Calu3 (cell line): ENCODE data around the gene GATAD2A. TPM values are rescaled to one million over a fixed set of nuclear protein-coding genes. Genes with fewer than 3 reads are reported as not detected.

Source experiments
- BruUV-seq: library from RNA; stranded (reverse); fragments of 400-500 nt; replicated peaks from 2 replicates; lab custom pipeline; 2021; lab: Mats Ljungman, UMichigan
- CTCF ChIA-PET: fragments of 300-600 bp; sonication (Branson Sonifier 250); formaldehyde crosslinking; loops from one replicate; lab custom pipeline; 2022; ENCODE audit warnings: antibody characterized with exemption; lab: Charles Lee
- DNase-seq: peaks from one replicate; pipeline ENCODE4 v3.0.0; 2022
- H3K27ac Mint-ChIP-seq: one replicate; pipeline ENCODE4 v1.8.0; 2022; ENCODE audit warnings: mixed read lengths; ENCODE audit not compliant: unreplicated experiment
- H3K27me3 Mint-ChIP-seq: one replicate; pipeline ENCODE4 v1.8.0; 2022; ENCODE audit warnings: mixed read lengths; ENCODE audit not compliant: unreplicated experiment
- H3K36me3 Mint-ChIP-seq: one replicate; pipeline ENCODE4 v1.8.0; 2022; ENCODE audit warnings: mild to moderate bottlenecking, moderate library complexity, mixed read lengths; ENCODE audit not compliant: insufficient read depth, unreplicated experiment
- H3K4me1 Mint-ChIP-seq: one replicate; pipeline ENCODE4 v1.8.0; 2022; ENCODE audit warnings: mild to moderate bottlenecking, low read depth, mixed read lengths; ENCODE audit not compliant: unreplicated experiment
- H3K4me3 Mint-ChIP-seq: one replicate; pipeline ENCODE4 v1.8.0; 2022; ENCODE audit warnings: mild to moderate bottlenecking, low read depth, moderate library complexity, mixed read lengths; ENCODE audit not compliant: unreplicated experiment
- H3K9me3 Mint-ChIP-seq: one replicate; pipeline ENCODE4 v1.8.0; 2022; ENCODE audit warnings: low read depth, mixed read lengths; ENCODE audit not compliant: unreplicated experiment
- intact Hi-C: fragments of 100-400 bp; cut with micrococcal nuclease; formaldehyde crosslinking; loops from one replicate; pipeline ENCODE4 v1.10.0; 2022; ENCODE audit not compliant: unreplicated experiment
- total RNA-seq: library from RNA; stranded (reverse); gene quantifications from 2 replicates; pipeline ENCODE4 v1.2.3, GENCODE V29; 2022
- TF ChIP-seq, protein P1 (sequence below): fragments of 200-600 bp; IDR thresholded peaks from one replicate; pipeline ENCODE4 v1.8.0; 2022; ENCODE audit warnings: antibody characterized with exemption; ENCODE audit not compliant: unreplicated experiment

GATAD2A gene
- total RNA-seq, 1 experiment from 2014 or later: 79.8 TPM

DNA sequence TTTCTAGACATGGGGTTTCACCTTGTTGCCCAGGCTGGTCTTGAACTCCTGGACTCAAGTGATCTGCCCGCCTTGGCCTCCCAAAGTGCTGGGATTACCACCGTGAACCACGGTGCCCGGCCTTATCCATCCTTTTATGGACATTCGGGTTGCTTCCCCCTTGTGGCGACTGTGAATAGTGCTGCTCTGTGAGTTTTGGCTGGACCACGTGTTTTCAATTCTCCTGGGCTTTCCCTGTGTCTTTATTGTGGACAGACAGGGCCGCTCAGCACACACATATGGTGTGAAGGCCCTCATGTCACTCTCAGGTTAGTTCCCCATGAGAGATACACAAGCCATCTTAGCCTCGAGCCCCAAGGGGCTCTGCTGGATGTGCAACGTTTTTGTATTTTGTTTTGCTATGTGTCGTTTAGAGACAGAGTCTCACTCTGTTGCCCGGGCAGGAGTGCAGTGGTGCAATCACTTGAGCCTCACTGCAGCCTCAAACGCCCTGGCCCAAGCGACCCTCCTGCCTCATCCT lies 44.3 kb upstream of the GATAD2A start:
- peak; percentile 76 for DNase-seq
- TF ChIP-seq, protein P1, sequence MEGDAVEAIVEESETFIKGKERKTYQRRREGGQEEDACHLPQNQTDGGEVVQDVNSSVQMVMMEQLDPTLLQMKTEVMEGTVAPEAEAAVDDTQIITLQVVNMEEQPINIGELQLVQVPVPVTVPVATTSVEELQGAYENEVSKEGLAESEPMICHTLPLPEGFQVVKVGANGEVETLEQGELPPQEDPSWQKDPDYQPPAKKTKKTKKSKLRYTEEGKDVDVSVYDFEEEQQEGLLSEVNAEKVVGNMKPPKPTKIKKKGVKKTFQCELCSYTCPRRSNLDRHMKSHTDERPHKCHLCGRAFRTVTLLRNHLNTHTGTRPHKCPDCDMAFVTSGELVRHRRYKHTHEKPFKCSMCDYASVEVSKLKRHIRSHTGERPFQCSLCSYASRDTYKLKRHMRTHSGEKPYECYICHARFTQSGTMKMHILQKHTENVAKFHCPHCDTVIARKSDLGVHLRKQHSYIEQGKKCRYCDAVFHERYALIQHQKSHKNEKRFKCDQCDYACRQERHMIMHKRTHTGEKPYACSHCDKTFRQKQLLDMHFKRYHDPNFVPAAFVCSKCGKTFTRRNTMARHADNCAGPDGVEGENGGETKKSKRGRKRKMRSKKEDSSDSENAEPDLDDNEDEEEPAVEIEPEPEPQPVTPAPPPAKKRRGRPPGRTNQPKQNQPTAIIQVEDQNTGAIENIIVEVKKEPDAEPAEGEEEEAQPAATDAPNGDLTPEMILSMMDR: no peak
- H3K36me3 Mint-ChIP-seq: peaks cover 9% of the 10 kb centered on the region
- H3K27ac Mint-ChIP-seq: no peak overlapping the region
- CTCF ChIA-PET: no interaction called here
- H3K27me3 Mint-ChIP-seq: no peaks in the 10 kb centered on the region
- peaks cover 9% of the 10 kb centered on the region for H3K4me1 Mint-ChIP-seq
- H3K9me3 Mint-ChIP-seq: no peaks in the 10 kb centered on the region
- BruUV-seq: no TSS peak
- no peak overlapping the region for H3K4me3 Mint-ChIP-seq
- intact Hi-C loops: no loop called here

DNA sequence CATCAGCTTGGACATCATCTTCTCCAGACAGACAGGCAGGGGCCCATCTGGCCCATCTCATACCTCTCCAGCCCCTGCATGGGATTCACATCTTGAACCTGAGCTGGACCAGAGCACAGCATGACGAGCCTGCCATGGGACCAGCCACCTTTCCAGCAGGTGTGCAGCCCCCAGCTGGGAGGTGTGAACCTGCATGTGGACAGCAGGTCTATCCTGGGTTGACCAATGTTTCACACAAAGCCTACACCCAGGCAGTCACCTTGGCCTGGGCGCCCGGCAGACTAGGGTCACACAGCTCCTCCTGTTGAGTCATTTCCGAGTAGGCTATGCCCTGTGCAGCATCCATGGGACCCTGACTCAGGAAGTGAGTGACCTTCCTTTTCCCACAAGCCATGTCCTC lies 43.4 kb upstream of the GATAD2A start:
- H3K27me3 Mint-ChIP-seq: no peaks in the 10 kb centered on the region
- H3K9me3 Mint-ChIP-seq: no peaks in the 10 kb centered on the region
- TF ChIP-seq, protein P1: no peak
- intact Hi-C loops: no loop called here
- no peak overlapping the region for H3K27ac Mint-ChIP-seq
- DNase-seq: no peak
- no TSS peak for BruUV-seq
- CTCF ChIA-PET: no interaction called here
- H3K36me3 Mint-ChIP-seq: peaks cover 8% of the 10 kb centered on the region
- no peak overlapping the region for H3K4me3 Mint-ChIP-seq
- peaks cover 9% of the 10 kb centered on the region for H3K4me1 Mint-ChIP-seq

DNA sequence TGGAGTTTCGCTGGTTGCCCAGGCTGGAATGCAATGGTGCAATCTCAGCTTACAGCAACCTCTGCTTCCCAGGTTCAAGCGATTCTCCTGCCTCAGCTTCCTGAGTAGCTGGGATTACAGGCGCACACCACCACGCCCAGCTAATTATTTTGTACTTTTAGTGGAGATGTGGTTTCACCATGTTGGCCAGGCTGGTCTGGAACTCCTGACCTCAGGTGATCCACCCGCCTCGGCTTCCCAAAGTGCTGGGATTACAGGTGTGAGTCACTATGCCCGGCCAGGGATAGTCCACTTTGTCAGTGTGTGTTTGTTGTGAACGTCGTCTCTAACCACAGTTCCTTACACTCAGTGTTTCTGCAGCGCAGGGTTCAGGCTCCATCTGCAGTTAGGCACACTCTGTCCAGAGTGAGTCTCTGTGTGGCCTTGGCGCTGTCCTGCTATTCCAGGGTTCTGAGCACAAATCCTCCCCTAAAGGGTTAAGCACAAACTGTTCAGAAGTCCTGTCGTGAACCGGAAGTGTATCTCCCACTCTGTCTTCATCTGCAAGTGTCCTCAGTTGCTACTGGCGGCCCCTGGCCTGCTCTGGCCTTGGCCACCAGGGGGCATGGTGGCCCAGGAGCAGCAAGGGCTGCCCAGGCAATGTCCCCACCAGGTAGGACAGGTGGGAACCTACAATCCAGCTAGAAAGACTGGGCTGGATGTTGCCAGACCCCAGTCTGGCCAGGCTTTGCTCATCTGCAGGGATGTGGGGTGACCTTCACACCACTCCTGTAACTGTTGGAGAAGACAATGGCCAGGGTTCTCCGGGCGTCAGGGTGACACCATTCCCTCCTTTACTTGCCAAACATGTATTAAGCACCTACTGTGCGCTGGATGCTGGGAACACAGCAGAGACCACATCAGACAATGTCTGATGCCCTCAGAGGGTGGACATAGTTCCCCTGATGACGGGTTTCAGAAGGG lies 38.8 kb upstream of the GATAD2A start:
- TF ChIP-seq, protein P1: peak; percentile 83
- H3K27ac Mint-ChIP-seq: no peak overlapping the region
- H3K9me3 Mint-ChIP-seq: no peaks in the 10 kb centered on the region
- DNase-seq: peak; percentile 85
- CTCF ChIA-PET: interaction anchor here (0.6 to 1.5 kb wide), 6 partner anchors 10 to 123 kb away, joined by 3 to 20 read pairs (median 4); no protein-coding TSS in a partner anchor
- H3K4me3 Mint-ChIP-seq: no peak overlapping the region
- H3K27me3 Mint-ChIP-seq: no peaks in the 10 kb centered on the region
- no TSS peak for BruUV-seq
- intact Hi-C loops: loop anchor here (1.0 to 5.0 kb wide), 2 partner anchors 41 to 124 kb away; partner anchors contain the start of gene GATAD2A
- peaks cover 9% of the 10 kb centered on the region for H3K4me1 Mint-ChIP-seq
- H3K36me3 Mint-ChIP-seq: no peaks in the 10 kb centered on the region

DNA sequence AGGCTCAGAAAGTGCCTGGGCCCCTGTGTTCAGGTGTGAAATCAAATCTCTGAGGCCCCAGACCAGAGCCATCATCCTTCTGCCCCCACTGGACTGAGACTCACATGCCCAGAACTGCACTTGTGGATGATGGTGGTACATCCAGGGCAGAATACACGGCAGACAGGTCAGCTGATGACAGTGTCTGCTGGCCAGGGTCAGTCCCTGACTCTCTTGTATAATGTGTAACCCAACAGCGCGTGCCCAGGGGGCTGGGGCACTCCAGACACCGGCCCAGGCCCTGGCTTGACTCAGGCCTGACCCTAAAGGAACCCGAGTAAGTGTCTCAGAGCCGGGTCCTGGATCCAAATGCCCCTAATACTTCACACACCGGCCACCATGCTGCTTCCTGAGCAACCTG lies 37.4 kb upstream of the GATAD2A start:
- BruUV-seq: no TSS peak
- H3K4me3 Mint-ChIP-seq: no peak overlapping the region
- no peaks in the 10 kb centered on the region for H3K27me3 Mint-ChIP-seq
- TF ChIP-seq, protein P1: no peak
- no peaks in the 10 kb centered on the region for H3K9me3 Mint-ChIP-seq
- intact Hi-C loops: loop anchor here (5.0 kb wide), 1 partner anchor 39 kb away; the partner anchor contains the start of gene GATAD2A
- H3K36me3 Mint-ChIP-seq: no peaks in the 10 kb centered on the region
- peaks cover 9% of the 10 kb centered on the region for H3K4me1 Mint-ChIP-seq
- CTCF ChIA-PET: no interaction called here
- H3K27ac Mint-ChIP-seq: no peak overlapping the region
- no peak for DNase-seq
